GM21390 (cell line): ENCODE measurements around the gene MT1M.
"Not testable (repeated sequence)": the region's sequence is repeated elsewhere in the genome, so short reads cannot be mapped to it uniquely, and the experiment has no call there.

Source experiments
- ATAC-seq: cut with Tn5 transposase; IDR thresholded peaks from one replicate; pipeline ENCODE4 v1.9.1; 2021; ENCODE audit not compliant: unreplicated experiment

The MT1M gene

DNA sequence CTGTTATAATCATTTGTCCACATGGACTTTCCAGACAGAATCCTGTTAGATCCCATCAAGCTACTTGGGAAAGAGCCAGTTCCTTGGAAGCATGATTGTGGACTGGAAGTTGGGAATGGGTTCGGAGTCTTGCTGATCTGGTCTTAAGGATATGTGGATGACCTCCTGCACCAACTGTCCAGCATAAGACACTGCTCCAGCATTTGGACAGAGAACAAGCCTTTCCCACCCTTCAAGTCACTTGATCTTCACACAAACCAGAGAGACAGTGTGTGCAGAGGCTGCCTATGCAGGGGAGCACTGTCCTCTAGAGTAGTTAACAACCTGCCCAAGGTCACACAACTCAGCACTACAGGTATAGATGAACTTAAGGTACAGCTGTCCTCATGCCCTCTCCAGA lies 13.4 kb downstream of the MT1M start:
- no peak for ATAC-seq

DNA sequence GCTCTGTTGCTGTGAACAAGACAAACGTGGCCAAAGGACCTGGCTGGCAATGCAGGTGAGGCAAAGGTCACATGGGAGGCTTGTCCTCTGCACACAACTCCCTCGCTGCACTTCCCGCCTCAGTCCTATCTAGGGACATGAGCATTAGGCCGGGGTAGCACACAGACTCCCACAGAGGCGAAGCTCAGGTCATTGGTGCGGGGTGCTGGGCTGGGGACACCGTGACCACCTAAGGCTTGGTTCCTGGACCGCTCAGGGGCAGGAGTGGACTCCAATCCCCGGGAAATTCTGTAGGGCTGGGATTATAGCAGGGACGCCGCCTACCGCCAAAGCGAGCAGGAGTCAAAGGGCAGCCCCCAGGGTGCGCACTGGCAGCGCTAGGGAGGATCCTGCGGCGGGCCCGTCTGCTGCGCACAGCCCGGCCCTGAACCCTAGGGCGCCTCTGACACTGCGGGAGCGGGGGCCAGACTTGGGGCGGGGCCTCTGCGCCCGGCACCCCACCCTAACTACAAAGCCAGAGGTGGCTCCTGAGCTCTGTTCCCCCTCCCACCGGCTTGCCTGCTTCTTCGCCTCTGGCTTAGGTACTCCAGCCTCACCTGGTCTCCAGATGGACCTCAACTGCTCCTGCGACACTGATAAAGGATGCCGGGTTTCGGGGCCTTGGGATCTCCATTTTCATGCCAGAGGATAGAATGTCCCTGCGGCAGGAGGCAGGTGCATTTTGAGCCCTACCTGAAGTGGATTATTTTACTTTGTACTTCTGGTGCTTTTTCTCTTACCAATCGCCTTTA lies 15.4 kb downstream of the MT1M start:
- ATAC-seq = no peak

DNA sequence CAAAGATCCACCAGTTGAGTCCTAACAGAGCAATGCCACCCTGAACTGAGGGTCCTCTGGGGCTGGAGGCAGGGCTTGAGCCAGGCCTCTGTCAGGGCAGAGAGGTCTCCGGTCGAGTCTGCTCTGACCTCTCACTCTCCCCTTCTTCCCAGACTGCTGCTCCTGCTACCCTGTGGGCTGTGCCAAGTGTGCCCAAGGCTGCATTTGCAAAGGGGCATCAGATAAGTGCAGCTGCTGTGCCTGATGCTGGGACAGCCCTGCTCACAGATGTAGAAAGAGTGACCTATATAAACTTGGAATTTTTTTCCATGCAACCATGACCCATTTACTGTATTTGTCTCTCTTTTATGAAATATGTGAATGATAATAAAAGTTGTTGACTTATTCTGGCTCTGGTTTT lies 16.8 kb downstream of the MT1M start:
- ATAC-seq = no peak

DNA sequence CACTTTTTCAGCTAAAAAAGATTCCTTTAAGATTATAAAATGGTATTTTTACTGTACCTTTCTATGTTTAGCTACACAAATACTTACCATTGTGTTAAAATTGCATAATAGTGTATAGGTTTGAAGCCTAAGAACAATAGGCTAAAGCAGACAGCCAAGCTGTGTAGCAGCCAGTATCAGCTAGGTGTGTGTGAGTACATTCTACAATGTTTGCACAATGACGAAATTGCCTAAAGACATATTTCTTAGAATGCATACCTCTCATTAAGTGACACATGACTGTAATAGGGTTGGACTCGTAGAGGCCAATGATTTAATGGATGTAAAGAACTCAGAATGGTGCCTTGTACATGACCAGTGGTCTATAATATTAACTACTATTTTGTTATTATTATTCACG lies 17.4 kb downstream of the MT1M start:
- ATAC-seq = no peak

DNA sequence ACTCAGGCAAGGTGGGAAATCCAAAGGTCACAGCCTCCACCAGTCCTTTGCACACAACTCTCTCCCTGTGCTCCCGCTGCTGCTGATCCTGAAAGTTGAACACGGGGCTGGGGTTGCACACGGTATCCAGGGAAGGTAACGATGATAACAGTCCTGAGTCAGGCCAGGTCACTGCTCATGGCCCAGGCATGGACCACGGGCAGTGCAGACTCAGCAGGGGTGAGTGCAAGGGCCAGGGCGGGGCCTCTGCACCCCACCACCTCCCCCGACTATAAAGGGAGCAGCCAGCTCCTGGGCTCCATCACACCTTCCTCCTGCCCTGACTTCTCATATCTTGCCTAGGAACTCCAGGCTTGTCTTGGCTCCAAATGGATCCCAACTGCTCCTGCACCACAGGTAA lies 19.1 kb downstream of the MT1M start, which contains the start of gene MT1B:
TSS of gene MT1B (plus strand) at position 301 of the 400 bp plus-strand sequence. CDS start at position 369, 68 bp downstream.
- no peak for ATAC-seq

DNA sequence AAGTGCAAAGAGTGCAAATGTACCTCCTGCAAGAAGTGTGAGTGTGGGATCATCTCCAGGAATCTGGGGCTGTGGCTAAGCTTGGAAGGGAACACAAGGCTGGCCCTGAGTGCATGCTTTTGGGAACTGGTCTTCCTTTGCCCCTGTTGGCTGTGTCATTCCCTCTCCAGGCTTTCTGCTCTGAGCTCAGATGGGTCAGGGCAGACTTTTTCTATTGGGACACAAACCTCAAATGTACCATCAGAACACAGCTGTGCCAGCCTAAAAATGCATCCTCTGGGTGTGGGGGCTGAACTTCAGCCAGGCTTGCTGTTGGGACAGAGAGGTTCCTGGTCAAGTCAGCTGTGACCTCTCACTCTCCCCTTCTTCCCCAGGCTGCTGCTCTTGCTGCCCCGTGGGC lies 20.1 kb downstream of the MT1M start:
- no peak for ATAC-seq

DNA sequence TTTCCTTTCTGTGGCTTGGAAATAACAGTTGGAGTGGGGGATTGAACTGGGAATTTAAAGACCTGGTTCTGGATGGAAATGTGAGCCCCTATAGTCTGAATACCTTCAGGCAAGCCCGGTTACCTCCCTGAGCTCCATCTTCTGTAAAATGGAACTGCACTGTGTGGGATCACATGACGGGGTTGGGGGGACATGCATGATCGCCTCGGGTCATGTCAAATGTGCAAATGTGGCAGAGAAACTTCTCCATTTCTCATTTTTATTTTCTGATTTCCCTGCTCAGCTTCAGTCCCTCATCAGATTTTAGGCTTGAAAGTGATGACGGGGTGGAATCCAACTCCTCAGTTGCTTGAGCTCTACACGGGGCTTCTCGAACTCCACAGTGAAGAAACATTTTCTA lies 20.8 kb downstream of the MT1M start:
- no peak for ATAC-seq

DNA sequence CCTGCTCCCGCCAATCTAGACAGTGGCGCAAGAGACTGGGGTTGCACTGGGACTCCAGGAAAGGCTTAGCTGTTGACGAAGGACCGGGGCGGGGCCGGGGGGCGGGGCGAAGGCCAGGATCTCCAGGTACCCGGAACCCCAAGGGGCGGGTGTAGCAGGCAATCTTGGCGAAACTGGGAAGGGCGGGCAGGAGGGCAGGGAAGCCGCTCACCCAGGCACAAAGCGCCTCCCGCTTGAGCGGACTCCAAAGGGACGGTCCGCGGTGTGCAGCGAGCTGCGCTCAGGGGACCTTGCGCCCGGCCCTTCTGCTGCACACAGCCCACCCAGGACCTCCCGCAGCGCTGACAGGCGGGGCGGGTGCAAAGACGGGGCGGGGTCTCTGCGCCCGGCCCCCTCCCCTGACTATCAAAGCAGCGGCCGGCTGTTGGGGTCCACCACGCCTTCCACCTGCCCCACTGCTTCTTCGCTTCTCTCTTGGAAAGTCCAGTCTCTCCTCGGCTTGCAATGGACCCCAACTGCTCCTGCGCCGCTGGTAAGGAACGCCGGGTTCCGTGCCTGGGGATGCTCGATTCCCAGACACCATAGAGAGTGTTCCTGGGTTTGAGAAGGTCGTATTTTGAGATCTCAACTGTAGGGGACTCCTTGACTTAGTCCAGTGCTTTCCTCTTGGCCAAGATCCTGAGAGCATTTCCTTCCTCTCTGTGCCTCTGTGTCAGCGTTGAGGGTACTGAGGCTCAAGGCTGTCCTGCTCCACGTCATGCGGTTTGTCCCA lies 25.3 kb downstream of the MT1M start, which contains the start of gene MT1F:
TSS of gene MT1F (plus strand) at position 405 of the 772 bp plus-strand sequence. CDS start at position 505, 100 bp downstream.
- ATAC-seq = no peak

DNA sequence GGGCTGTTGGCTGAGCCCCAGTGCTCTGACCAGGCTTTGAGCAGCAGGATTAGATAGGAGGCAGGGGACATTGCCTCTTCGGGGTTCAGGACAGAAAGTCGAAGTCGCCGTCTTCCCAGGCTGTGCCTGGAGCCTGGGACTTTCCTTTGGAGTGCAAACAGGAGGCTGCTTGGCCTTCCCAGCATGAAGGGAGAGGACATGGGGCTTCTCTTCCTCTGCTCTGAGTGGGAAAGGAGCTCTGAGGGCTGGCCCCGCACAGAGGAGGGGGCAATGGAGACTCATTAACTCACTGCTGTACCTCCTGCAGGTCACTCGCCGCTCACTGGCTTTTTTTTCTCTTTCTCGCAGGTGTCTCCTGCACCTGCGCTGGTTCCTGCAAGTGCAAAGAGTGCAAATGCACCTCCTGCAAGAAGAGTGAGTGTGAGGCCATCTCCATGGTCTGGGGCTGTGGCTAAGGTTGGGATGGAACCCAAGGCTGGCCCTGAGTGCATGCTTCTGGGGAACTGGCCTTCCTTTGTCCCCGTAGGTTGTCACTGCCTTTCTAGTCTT lies 25.9 kb downstream of the MT1M start:
- no peak for ATAC-seq

DNA sequence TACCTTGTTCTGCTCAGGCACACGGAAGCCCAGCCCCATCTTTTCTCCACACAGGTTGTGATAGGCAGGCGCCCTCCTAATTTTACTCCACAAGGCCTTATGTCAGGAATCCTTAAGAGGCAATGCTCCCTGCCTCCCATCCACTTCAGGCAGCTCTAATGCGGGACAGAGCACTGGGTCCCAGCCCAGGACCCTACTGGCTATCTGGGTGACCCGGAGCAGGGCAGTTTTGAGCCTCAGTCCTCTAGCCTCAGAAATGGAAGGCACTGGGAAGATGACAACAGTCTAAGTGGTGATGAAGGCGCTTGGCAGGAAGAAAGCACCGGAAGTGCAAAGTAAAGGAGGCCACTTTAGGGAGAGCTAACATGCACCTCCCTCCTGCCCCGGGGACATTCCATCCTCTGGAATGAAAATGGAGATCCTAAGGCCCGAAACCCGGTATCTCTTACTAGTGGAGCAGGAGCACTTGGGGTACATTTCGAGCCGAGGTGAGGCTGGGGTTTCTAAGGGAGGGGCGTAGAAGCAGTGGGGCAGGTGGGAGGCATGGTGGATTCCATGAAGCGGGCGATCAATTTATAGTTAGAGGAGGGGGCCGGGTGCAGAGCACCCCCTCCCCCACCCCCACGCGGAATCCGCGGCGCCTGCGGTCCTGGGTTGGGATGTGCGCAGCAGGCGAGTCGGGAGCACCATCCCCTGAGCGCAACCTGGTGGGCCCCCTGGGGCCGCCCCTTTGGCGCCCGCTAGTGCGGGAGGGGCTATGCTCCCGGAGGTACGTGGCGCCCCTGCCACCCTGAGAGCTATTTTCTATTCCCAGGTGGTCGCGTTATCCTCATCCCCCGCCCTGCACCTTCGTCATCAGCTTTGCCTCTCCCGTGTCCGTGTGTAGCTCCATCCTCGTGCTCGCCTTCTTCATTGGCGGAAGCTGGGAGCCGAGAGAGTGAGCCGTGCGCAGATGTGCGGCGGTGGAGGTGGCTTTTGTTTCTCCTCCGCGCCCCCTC lies 30.2 kb downstream of the MT1M start:
- no peak for ATAC-seq

DNA sequence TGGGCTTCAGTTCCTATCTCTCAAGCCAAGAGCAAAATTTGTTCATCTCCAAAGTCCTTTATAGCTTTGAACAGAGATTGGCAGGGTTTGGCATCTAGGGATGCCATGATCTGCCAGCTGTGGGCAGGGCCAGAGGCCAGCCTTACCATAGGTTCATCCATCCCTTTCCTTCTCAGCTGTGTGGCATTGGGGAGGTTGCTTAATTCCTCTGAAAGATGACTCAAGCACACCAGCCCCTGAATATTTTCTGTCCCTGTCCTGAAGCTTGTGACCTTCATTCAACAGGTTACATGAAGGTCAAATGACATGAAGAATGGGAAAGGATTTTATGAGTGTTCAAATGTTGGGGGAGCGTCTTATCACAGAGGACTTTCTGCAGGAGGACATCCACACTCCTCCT lies 32.0 kb downstream of the MT1M start:
- ATAC-seq = no peak

DNA sequence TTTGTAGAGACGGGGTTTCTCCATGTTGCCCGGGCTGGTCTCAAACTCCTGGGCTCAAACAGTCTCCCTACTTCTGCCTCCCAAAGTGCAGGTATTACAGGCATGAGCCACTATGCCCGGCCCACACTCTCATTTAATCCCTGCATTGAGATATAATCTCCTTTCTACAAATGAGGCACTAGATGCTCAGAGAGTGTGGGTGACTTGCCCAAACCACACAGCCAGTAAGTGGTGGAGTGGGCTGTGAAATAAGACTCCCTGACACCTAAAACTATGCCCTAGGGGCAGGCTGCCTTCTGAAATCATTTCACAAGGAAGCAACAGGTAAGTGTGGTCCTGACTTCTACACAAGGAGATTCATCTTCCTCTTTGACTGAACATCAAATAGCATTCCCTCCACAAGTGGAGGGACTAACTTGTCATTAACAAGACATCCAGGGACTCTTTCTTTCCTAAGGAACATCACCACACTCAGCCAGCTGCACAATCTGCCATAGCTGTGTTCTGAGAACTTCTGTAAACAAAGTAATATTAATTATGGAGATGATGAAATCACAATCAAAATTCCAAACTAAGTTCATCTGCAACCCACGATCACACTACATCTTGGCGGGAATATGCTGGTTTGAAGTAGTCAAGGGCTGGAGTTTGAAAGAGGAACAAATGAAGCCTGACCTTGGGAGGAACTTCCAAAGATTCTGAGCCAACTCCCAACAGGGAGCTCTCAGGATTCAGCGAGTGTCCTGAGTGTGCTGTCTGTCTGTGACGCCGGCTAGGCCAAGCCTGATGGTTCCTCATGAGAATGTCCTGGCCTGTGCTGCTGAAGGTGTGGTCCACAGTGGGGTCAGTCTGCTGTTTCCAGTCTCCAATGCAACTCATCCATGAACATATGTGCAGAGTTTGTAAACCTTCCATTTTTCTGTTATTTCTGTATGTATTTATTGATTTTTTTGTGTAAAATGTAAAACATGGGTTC lies 33.1 kb downstream of the MT1M start:
- ATAC-seq = not testable (repeated sequence)

DNA sequence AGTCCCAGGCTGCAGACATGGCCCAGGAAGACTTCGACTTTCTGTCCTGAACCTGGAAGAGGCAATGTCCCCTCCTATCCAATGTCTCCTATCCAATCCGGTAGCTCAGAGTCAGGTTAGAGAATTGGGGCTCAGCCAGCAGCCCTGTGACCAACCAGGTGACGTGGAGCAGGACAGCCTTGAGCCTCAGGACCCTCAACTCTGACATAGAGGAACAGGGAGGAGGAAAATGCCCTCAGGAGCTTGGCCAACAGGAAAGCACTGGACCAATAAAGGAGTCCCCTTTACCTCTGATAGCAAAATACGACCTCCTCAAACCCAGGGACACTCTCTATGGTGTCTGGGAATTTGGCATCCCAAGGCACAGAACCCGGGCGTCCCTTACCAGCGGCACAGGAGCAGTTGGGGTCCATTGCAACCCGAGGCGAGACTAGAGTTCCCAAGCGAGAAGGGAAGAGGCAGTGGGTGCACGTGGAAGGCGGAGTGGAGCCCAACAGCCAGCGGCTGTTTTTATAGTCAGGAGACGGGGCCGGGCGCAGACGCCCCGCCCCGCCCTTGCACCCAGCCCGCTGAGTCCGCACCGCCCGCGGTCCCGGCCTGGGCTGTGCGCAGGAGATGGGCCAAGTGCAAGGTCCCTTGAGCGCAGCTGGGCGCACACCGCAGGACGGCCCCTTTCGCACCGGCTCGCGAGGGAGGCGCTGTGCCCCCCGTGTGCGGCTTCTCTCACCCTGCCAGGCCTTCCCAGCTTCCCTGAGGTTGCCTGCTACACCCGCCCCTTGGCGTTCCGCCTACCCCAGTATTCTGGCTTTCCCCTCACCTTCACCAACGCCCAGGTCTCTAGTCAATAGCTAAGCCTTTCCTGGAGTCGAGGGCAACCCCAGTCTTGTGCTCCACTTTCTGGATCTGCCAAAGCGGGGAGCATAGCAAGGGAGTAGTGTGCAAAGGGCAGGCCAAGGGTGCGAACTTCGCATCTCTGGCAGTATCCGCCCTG lies 35.4 kb downstream of the MT1M start, which contains the start of gene MT1G:
TSS of gene MT1G (minus strand) at position 485 of the 991 bp plus-strand sequence. CDS start at position 413, 72 bp downstream.
- ATAC-seq = no peak

DNA sequence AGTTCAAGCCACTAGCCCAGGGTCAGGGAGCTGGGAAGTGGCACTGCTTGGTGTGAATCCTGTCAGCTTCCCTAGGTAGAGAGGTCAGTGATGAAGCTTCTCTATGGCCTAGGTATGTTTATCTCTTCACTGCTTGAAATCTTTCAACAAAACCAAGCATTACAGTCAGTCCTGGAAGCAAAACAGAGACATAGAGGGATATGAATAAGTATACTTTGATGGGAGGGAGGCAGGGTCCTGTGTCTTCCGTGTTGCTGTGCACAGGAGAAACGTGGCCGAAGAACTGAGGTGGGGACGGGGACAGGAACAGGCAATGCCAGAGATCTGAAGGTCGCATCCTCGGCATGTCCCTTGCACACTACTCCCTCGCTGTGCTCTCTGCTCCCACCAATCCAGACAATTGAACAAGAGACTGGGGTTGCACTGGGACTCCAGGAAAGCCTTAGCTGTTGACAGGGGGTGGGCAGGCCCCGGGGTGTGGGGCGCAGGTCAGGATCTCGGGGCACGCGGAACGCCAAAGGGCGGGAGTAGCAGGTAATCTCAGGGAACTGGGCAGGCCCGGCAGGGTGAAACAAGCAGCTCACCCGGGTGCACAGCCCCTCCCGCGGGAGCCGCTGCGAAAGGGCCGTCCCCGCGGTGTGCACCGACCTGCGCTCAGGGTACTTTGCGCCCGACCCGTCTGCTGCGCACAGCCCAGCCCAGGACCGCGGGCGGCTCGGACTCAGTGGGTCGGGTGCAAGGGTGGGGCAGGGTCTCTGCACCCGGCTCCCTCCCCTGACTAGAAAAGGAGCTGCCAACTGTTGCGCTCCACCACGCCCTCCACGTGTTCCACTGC lies 36.8 kb downstream of the MT1M start, which contains the start of gene MT1H:
TSS of gene MT1H (plus strand) at position 810 of the 835 bp plus-strand sequence. CDS start 71 bp downstream, outside the sequence.
- no peak for ATAC-seq

DNA sequence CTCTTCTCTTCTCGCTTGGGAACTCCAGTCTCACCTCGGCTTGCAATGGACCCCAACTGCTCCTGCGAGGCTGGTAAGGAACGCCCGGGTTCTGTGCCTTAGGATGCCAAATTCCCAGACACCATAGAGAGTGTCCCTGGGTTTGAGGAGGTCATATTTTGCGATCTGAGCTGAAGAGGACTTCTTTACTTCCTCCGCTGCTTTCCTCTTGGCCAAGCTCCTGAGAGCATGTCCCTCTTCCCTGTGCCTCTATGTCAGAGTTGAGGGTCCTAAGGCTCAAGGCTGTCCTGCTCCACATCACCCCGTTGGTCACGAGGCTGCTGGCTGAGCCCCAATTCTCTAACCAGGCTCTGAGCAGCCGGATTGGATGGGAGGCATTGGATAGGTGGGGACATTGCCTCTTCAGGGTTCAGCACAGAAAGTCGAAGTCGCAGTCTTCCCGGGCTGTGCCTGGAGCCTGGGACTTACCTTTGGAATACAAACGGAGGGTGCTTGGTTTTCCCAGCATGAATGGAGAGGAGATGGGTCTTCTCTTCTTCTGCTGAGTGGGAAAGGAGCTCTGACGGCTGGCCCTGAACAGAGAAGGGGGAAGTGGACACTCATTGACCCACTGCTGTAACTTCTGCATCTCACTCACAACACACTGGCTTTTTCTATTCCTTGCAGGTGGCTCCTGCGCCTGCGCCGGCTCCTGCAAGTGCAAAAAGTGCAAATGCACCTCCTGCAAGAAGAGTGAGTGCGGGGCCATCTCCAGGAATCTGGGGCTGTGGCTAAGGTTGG lies 37.6 kb downstream of the MT1M start:
- ATAC-seq = no peak

DNA sequence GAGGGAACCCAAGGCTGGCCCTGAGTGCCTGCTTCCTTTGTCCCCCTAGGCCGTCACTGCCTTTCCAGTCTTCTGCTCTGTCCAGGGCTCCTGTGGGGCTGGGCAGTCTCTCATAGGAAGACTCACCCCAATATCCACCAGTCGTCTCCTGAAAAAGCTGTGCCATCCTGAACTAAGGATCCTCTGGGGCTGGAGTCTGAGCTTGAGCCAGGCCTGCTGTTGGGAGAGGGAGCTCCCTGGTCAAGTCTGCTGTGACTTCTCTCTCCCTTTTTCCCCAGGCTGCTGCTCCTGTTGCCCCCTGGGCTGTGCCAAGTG lies 38.1 kb downstream of the MT1M start:
- ATAC-seq = no peak
